ENCODE data around the gene TTLL12. TPM values are rescaled to one million over a fixed set of nuclear protein-coding genes. Genes with fewer than 3 reads are reported as not detected.

TTLL12 gene
- polyA plus RNA-seq, 1 donor (not counting 4 experiments of a cell fraction or from before 2014, with no cell fraction given) = 22.1 TPM

- TF ChIP-seq EZH2 (IDR thresholded peaks at IDR 0.05; ENCODE audit: low read length) (no peak), CTCF (optimal IDR thresholded peaks at IDR 0.05 in 1 of 3, IDR thresholded peaks at IDR 0.05 in 1 of 3, conservative IDR thresholded peaks at IDR 0.05 in 1 of 3; ENCODE audit: extremely low read depth in 1 of 3, insufficient read depth in 2 of 3, low read length in 3 of 3) (no peak)
- H3K27ac ChIP-seq (ENCODE audit: control insufficient read depth, insufficient read depth, low read length) = no peak overlapping the region
- H3K79me2 ChIP-seq (ENCODE audit: control insufficient read depth, insufficient read depth, low read length) = no peaks in the 10 kb centered on the region
- no peaks in the 10 kb centered on the region for H3K9me3 ChIP-seq (ENCODE audit: control insufficient read depth, low read depth, low read length)
- no peak overlapping the region for H3K9ac ChIP-seq (ENCODE audit: control insufficient read depth, extremely low read depth, insufficient read depth, low read length)
- no peaks in the 10 kb centered on the region for H3K9me1 ChIP-seq (ENCODE audit: control insufficient read depth, extremely low read depth, insufficient read depth, low read length)
- dilution Hi-C loops (cut with MboI; ENCODE audit: extremely low pct_ligation_motif_present, low sequenced_read_pairs) = no loop called here
- DNase-seq (ENCODE audit: low read depth, low spot score) = no peak
- H3K27me3 ChIP-seq (ENCODE audit: control insufficient read depth, extremely low read depth, insufficient read depth, low read length) = no peaks in the 10 kb centered on the region
- no peak overlapping the region for H2AFZ ChIP-seq (ENCODE audit: control insufficient read depth, low read length)
- FAIRE-seq = no peak
- H3K4me3 ChIP-seq (ENCODE audit: control insufficient read depth in 2 of 3, extremely low read depth in 1 of 3, insufficient read depth in 2 of 3, low read depth in 1 of 3, low read length in 3 of 3) = no peak overlapping the region
- H3K4me1 ChIP-seq (ENCODE audit: control insufficient read depth, extremely low read depth, insufficient read depth, low read length) = peaks cover 7% of the 10 kb centered on the region
- peaks cover 19 to 53% of the 10 kb centered on the region in 2 experiments for H3K36me3 ChIP-seq (ENCODE audit: control insufficient read depth in 2 of 2, extremely low read depth in 1 of 2, insufficient read depth in 2 of 2, low read length in 2 of 2)
- H3K4me2 ChIP-seq (ENCODE audit: control insufficient read depth, extremely low read depth, insufficient read depth, low read depth, low read length) = no peak overlapping the region
- H4K20me1 ChIP-seq (ENCODE audit: control insufficient read depth, extremely low read depth, insufficient read depth, low read length) = no peaks in the 10 kb centered on the region
These were observed 12.8 kb downstream of the TTLL12 start for GRCh38 chr22:43173976-43174720.

- H3K4me2 ChIP-seq (ENCODE audit: control insufficient read depth, extremely low read depth, insufficient read depth, low read depth, low read length) = no peak overlapping the region
- no peak for FAIRE-seq
- no peak overlapping the region for H3K27ac ChIP-seq (ENCODE audit: control insufficient read depth, insufficient read depth, low read length)
- H3K27me3 ChIP-seq (ENCODE audit: control insufficient read depth, extremely low read depth, insufficient read depth, low read length) = no peaks in the 10 kb centered on the region
- no peaks in the 10 kb centered on the region for H3K9me3 ChIP-seq (ENCODE audit: control insufficient read depth, low read depth, low read length)
- no peak for DNase-seq (ENCODE audit: low read depth, low spot score)
- TF ChIP-seq CTCF (optimal IDR thresholded peaks at IDR 0.05 in 1 of 3, IDR thresholded peaks at IDR 0.05 in 1 of 3, conservative IDR thresholded peaks at IDR 0.05 in 1 of 3; ENCODE audit: extremely low read depth in 1 of 3, insufficient read depth in 2 of 3, low read length in 3 of 3) = no peak
- TF ChIP-seq EZH2 (IDR thresholded peaks at IDR 0.05; ENCODE audit: low read length) = no peak
- H3K4me3 ChIP-seq (ENCODE audit: control insufficient read depth in 2 of 3, extremely low read depth in 1 of 3, insufficient read depth in 2 of 3, low read depth in 1 of 3, low read length in 3 of 3) = no peak overlapping the region
- H3K36me3 ChIP-seq (ENCODE audit: control insufficient read depth in 2 of 2, extremely low read depth in 1 of 2, insufficient read depth in 2 of 2, low read length in 2 of 2) = peaks cover 19 to 47% of the 10 kb centered on the region in 2 experiments
- H4K20me1 ChIP-seq (ENCODE audit: control insufficient read depth, extremely low read depth, insufficient read depth, low read length) = no peaks in the 10 kb centered on the region
- H2AFZ ChIP-seq (ENCODE audit: control insufficient read depth, low read length) = no peak overlapping the region
- no peaks in the 10 kb centered on the region for H3K79me2 ChIP-seq (ENCODE audit: control insufficient read depth, insufficient read depth, low read length)
- peaks cover 13% of the 10 kb centered on the region for H3K4me1 ChIP-seq (ENCODE audit: control insufficient read depth, extremely low read depth, insufficient read depth, low read length)
- H3K9me1 ChIP-seq (ENCODE audit: control insufficient read depth, extremely low read depth, insufficient read depth, low read length) = no peaks in the 10 kb centered on the region
- dilution Hi-C loops (cut with MboI; ENCODE audit: extremely low pct_ligation_motif_present, low sequenced_read_pairs) = no loop called here
- H3K9ac ChIP-seq (ENCODE audit: control insufficient read depth, extremely low read depth, insufficient read depth, low read length) = no peak overlapping the region
These were observed 13.4 kb downstream of the TTLL12 start for GRCh38 chr22:43173566-43173965.

Measured in keratinocyte (primary cell).